ENCODE measurements around the gene SNX19. TPM values are rescaled to one million over a fixed set of nuclear protein-coding genes. Genes with fewer than 3 reads are reported as not detected.
A peak's percentile ranks its signal among the peaks of the same experiment; 100 is the strongest.

The SNX19 gene
- total and polyA plus RNA-seq, 2 of the 4 experiments (the other 2 are of a cell fraction) = 35.9 to 113 TPM

DNA sequence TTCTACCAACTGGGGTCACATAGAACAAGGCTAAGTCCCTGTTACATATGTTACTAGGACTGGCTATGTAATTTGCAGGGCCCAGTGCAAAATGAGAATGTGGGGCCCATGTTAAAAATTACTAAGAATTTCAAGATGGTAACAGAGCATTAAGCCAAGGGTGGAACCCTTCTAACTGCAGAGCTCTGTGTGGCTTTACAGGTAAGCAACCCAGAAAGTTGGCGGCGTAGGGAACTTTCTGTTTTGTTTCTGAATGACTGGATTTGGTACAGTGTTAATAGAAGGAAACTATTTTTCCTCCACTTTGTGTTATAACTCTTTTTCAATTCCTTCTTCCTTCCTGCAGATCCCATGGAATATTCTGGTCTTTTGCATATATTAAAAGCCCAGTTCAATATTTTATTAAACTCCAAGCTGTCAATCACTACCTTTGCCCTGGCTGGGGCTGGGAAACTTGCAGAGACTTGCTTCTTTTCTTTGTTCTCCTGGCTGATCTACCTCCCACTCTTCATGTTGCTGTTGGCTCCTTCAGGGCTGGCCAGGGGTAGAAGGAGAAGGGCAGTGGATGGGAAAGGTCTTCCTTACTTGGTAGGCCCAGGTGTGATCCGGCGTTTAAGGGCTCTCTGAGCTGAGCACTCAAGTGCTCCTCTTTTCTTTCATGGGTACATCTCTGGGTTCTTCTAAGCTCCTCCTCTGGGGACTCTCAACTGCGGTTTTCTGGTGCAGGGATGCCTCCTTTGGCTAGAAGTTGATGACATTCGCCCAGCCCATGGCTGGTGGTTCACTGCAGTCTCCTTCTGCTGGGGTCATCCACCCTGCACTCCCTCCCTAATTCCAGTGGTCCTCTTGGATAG is 67.7 kb downstream of the SNX19 start:
- in situ Hi-C loops (cut with MboI; ENCODE audit: low sequenced_read_pairs) = no loop called here

More for the DNA sequence above, 67.7 kb downstream of the SNX19 start:
- no peak overlapping the region for H3K4me3 ChIP-seq (ENCODE audit: insufficient read depth, low read depth, low read length)
- H3K4me2 ChIP-seq (ENCODE audit: low read depth, low read length) = no peak overlapping the region
- no peak overlapping the region for H3K9ac ChIP-seq (ENCODE audit: low read depth, low read length)
- H3K23ac ChIP-seq (ENCODE audit: low read depth, low read length) = 0 out of 2 replicates have a peak overlapping the region, but pooled peaks have one; percentile 38
- peak overlapping the region; percentile 73 for H3K18ac ChIP-seq (ENCODE audit: low read depth, low read length)
- H4K8ac ChIP-seq (ENCODE audit: low read depth in 2 of 2, low read length in 2 of 2) = peak overlapping the region; percentile 22; a peak in 2 of 4 replicates
- H4K91ac ChIP-seq (ENCODE audit: insufficient read depth, low read depth, low read length) = peak overlapping the region; percentile 62
- H2AK5ac ChIP-seq (ENCODE audit: low read depth, low read length) = peak overlapping the region; percentile 47
- no peak for TF ChIP-seq RFX5 (IDR thresholded peaks at IDR 0.05; ENCODE audit: low read depth, low read length)
- no peak for TF ChIP-seq MAZ (IDR thresholded peaks at IDR 0.05; ENCODE audit: borderline replicate concordance, low read depth, low read length)
- no peak for TF ChIP-seq CEBPB (IDR thresholded peaks at IDR 0.05; ENCODE audit: low read depth, low read length)
- no peak for TF ChIP-seq POLR2A (IDR thresholded peaks at IDR 0.05; ENCODE audit: low read depth, low read length)
- TF ChIP-seq, protein P1, sequence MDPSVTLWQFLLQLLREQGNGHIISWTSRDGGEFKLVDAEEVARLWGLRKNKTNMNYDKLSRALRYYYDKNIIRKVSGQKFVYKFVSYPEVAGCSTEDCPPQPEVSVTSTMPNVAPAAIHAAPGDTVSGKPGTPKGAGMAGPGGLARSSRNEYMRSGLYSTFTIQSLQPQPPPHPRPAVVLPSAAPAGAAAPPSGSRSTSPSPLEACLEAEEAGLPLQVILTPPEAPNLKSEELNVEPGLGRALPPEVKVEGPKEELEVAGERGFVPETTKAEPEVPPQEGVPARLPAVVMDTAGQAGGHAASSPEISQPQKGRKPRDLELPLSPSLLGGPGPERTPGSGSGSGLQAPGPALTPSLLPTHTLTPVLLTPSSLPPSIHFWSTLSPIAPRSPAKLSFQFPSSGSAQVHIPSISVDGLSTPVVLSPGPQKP (IDR thresholded peaks at IDR 0.05; ENCODE audit: borderline replicate concordance, low read depth, low read length) = no peak
- no peak for TF ChIP-seq SMC3 (IDR thresholded peaks at IDR 0.05; ENCODE audit: low read depth, low read length)
- TF ChIP-seq FOS (IDR thresholded peaks at IDR 0.05; ENCODE audit: low read depth, low read length) = no peak
- TF ChIP-seq NFE2L2 (IDR thresholded peaks at IDR 0.05; ENCODE audit: low read depth, low read length) = no peak
- no peak overlapping the region for H3K56ac ChIP-seq (ENCODE audit: extremely low read depth, insufficient read depth, low read length)
- dilution Hi-C loops (cut with HindIII; ENCODE audit: low sequenced_read_pairs, unreplicated experiment) = no loop called here
- H3K36me3 ChIP-seq (ENCODE audit: control insufficient read depth, insufficient read depth, low read length) = no peaks in the 10 kb centered on the region
- BruUV-seq (replicated peaks) = no TSS peak
- H3K4me1 ChIP-seq (ENCODE audit: control insufficient read depth, insufficient read depth, low read length) = peaks cover 17% of the 10 kb centered on the region
- H3K27ac ChIP-seq (ENCODE audit: insufficient read depth, low read length) = no peak overlapping the region
- H2BK20ac ChIP-seq (ENCODE audit: low read depth, low read length) = peak overlapping the region; percentile 83
- H3K9me1 ChIP-seq (ENCODE audit: insufficient read depth, low read length) = peaks cover 13% of the 10 kb centered on the region
- ATAC-seq (ENCODE audit: low read depth) (no peak; the same call in 1 of the 2 replicates), DNase-seq (no peak)
- no peaks in the 10 kb centered on the region for H4K20me1 ChIP-seq (ENCODE audit: insufficient read depth, low read length)
- no peaks in the 10 kb centered on the region for H3K9me3 ChIP-seq (ENCODE audit: control insufficient read depth, insufficient read depth, low read length)
- intact Hi-C loops (cut with micrococcal nuclease) = no loop called here
- peak overlapping the region; percentile 81; the same call in 2 of the 3 replicates for H2BK15ac ChIP-seq (ENCODE audit: low read depth, low read length)
- H2BK5ac ChIP-seq (ENCODE audit: low read depth, low read length, poor library complexity, severe bottlenecking) = peak overlapping the region; percentile 27
- no peak overlapping the region for H2AK9ac ChIP-seq (replicated peaks; ENCODE audit: low read depth, low read length, poor library complexity)
- H3K27me3 ChIP-seq (ENCODE audit: control insufficient read depth, insufficient read depth, low read length) = no peaks in the 10 kb centered on the region
- ChIA-PET CTCF (interaction anchor here (0.7 to 1.0 kb wide), 3 partner anchors 13 to 524 kb away, joined by 4 to 8 read pairs (median 7); no protein-coding TSS in a partner anchor), POLR2A (ENCODE audit: unreplicated experiment) (no interaction called here)
- peak overlapping the region; percentile 84 for H2BK120ac ChIP-seq (ENCODE audit: low read depth, low read length)
- H4K5ac ChIP-seq (ENCODE audit: low read depth, low read length) = peak overlapping the region; percentile 20; the same call in 1 of the 2 replicates
- peak overlapping the region; percentile 64 for H3K4ac ChIP-seq (ENCODE audit: low read depth, low read length)
- peak overlapping the region; percentile 39 for H2AFZ ChIP-seq (replicated peaks; ENCODE audit: low read length, poor library complexity)
- 100% methylated on average over 3 of the region's 6 CpGs; no CpG with 5 or more reads in 1 of the 2 experiments for WGBS, 2 experiments (ENCODE audit: extremely low coverage in 2 of 2, insufficient read length in 1 of 2)
- peak overlapping the region; percentile 60 for H3K14ac ChIP-seq (replicated peaks; ENCODE audit: low read depth, low read length)
- no peaks in the 10 kb centered on the region for H3K79me1 ChIP-seq (ENCODE audit: low read depth in 1 of 2, low read length in 2 of 2)
